ENCODE results near the gene CLBA1. TPM values are rescaled to one million over a fixed set of nuclear protein-coding genes. Genes with fewer than 3 reads are reported as not detected.

The CLBA1 gene
- total RNA-seq, 1 donor from 2014 or later: 8.5 TPM

DNA sequence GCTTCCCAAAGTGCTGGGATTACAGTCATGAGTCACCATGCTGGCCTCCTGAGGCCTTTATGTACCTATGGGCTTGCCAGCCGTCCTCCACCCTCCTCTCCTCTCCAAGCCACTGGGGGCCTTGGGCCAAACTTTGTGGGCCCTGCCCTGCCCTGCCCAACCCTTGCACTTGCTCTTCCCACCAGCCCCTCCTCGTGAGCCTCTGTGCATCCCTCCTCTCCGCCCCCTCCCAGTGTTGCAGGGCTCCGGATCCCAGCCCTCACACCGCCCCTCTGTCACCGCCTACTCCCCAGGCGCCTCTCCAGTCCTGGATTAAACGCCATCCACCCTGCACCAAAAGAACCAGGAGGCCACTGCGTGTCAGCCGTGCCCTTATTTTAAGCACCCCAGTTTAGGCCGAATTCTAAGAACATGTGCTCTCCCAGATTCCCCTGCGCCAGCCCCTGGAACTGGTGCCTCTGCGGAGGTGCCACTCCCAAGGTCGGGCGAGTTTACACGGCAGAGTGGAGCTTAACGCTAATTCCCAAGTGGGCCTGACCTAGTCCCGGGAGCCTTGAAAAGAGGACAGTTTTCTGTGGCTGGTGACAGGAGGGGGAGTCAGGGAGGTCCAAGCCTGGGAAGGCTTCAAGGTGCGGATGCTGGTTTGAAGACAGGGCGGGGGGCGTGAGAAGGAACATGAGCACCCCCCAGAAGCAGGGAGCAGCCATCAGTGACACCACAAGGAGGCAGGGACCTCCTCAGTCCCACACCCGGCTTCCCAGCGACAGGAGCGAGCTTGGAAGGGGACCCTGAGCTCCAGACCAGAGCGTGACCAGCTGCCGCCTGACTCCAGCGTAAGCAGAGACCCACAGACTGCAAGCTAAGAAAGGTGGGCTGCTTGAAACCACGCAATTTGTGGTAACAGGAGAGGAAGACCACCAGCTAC, 56.5 kb downstream of the CLBA1 start:
- no peaks in the 10 kb centered on the region for H3K36me3 ChIP-seq
- Mint-ChIP-seq H3K9me3 (peaks cover 3% of the 10 kb centered on the region), H3K4me1 (peaks cover 26% of the 10 kb centered on the region), H3K27ac (no peak overlapping the region), H3K27me3 (ENCODE audit: insufficient read depth, low read depth) (peaks cover 5% of the 10 kb centered on the region), H3K4me3 (no peak overlapping the region), H3K36me3 (no peaks in the 10 kb centered on the region)
- no peak for DNase-seq (ENCODE audit: low spot score)
- H3K27me3 ChIP-seq: peaks cover 15% of the 10 kb centered on the region
- no peak overlapping the region for H3K4me2 ChIP-seq
- peaks cover 9% of the 10 kb centered on the region for H3F3A ChIP-seq (ENCODE audit: low read depth)
- H3K9me3 ChIP-seq (ENCODE audit: low read depth): no peaks in the 10 kb centered on the region
- no peaks in the 10 kb centered on the region for H4K20me1 ChIP-seq (ENCODE audit: low read depth)
- TF ChIP-seq EZH2phosphoT487 (IDR thresholded peaks at IDR 0.05) (no peak), EZH2 (IDR thresholded peaks at IDR 0.05) (no peak)
- TF ChIP-seq, protein P1, sequence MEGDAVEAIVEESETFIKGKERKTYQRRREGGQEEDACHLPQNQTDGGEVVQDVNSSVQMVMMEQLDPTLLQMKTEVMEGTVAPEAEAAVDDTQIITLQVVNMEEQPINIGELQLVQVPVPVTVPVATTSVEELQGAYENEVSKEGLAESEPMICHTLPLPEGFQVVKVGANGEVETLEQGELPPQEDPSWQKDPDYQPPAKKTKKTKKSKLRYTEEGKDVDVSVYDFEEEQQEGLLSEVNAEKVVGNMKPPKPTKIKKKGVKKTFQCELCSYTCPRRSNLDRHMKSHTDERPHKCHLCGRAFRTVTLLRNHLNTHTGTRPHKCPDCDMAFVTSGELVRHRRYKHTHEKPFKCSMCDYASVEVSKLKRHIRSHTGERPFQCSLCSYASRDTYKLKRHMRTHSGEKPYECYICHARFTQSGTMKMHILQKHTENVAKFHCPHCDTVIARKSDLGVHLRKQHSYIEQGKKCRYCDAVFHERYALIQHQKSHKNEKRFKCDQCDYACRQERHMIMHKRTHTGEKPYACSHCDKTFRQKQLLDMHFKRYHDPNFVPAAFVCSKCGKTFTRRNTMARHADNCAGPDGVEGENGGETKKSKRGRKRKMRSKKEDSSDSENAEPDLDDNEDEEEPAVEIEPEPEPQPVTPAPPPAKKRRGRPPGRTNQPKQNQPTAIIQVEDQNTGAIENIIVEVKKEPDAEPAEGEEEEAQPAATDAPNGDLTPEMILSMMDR (IDR thresholded peaks at IDR 0.05): no peak
- no peak overlapping the region for H3K27ac ChIP-seq
- H3K9ac ChIP-seq: no peak overlapping the region
- H3K79me2 ChIP-seq (ENCODE audit: low read depth): no peaks in the 10 kb centered on the region
- H3K4me3 ChIP-seq: no peak overlapping the region
- H2AFZ ChIP-seq (replicated peaks): no peak overlapping the region
- peaks cover 5% of the 10 kb centered on the region for H3K4me1 ChIP-seq

DNA sequence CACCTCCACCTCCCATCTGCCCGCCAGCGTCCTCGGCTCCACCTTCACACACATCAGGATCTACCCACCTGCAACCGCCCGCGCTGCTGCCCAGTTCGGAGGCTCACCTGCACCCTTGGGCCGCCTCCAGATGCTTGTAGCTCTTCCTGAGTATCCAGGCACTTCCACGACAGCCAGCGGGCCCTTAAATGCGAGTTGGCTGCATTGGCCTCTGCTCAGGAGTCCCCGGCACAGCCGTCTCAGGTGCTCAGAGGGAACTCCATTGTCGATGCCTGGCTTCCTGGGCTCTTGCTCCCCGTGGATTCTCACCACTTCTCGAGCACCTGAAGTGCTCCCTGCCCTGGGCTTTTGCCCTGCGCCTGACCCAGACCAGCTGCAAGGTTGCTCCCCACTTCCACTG, 57.2 kb downstream of the CLBA1 start:
- Histone ChIP-seq H3K9ac (no peak overlapping the region), H2AFZ (replicated peaks) (no peak overlapping the region), H3K27ac (no peak overlapping the region), H3K36me3 (no peaks in the 10 kb centered on the region), H3K4me1 (peaks cover 5% of the 10 kb centered on the region), H3K9me3 (ENCODE audit: low read depth) (no peaks in the 10 kb centered on the region), H3K27me3 (peaks cover 15% of the 10 kb centered on the region), H3F3A (ENCODE audit: low read depth) (peaks cover 9% of the 10 kb centered on the region), H3K79me2 (ENCODE audit: low read depth) (no peaks in the 10 kb centered on the region), H4K20me1 (ENCODE audit: low read depth) (no peaks in the 10 kb centered on the region), H3K4me2 (no peak overlapping the region), H3K4me3 (no peak overlapping the region)
- Mint-ChIP-seq H3K4me3 (no peak overlapping the region), H3K4me1 (peaks cover 26% of the 10 kb centered on the region), H3K27me3 (ENCODE audit: insufficient read depth, low read depth) (peaks cover 3% of the 10 kb centered on the region), H3K9me3 (peaks cover 3% of the 10 kb centered on the region), H3K36me3 (no peaks in the 10 kb centered on the region), H3K27ac (no peak overlapping the region)
- TF ChIP-seq EZH2 (IDR thresholded peaks at IDR 0.05): no peak
- TF ChIP-seq, protein P1 (IDR thresholded peaks at IDR 0.05): no peak
- TF ChIP-seq EZH2phosphoT487 (IDR thresholded peaks at IDR 0.05): no peak
- DNase-seq (ENCODE audit: low spot score): no peak

- Mint-ChIP-seq H3K9me3 (peaks cover 3% of the 10 kb centered on the region), H3K4me1 (peaks cover 21% of the 10 kb centered on the region), H3K27ac (peak overlapping the region; percentile 70), H3K4me3 (no peak overlapping the region), H3K27me3 (ENCODE audit: insufficient read depth, low read depth) (peaks cover 1% of the 10 kb centered on the region), H3K36me3 (no peaks in the 10 kb centered on the region)
- Histone ChIP-seq H2AFZ (replicated peaks) (no peak overlapping the region), H3K4me1 (peaks cover 4% of the 10 kb centered on the region), H3K4me3 (no peak overlapping the region), H4K20me1 (ENCODE audit: low read depth) (no peaks in the 10 kb centered on the region), H3K27me3 (peaks cover 15% of the 10 kb centered on the region), H3K9me3 (ENCODE audit: low read depth) (no peaks in the 10 kb centered on the region), H3K36me3 (no peaks in the 10 kb centered on the region), H3K4me2 (no peak overlapping the region), H3K27ac (no peak overlapping the region), H3F3A (ENCODE audit: low read depth) (peaks cover 3% of the 10 kb centered on the region), H3K9ac (no peak overlapping the region), H3K79me2 (ENCODE audit: low read depth) (no peaks in the 10 kb centered on the region)
- no peak for DNase-seq (ENCODE audit: low spot score)
- TF ChIP-seq EZH2phosphoT487 (IDR thresholded peaks at IDR 0.05): no peak
- TF ChIP-seq, protein P1 (IDR thresholded peaks at IDR 0.05): no peak
- no peak for TF ChIP-seq EZH2 (IDR thresholded peaks at IDR 0.05)
Measured at GRCh38 chr14:105043641-105044040, 58.1 kb downstream of the CLBA1 start.

Other genes starting within 250 kb of the CLBA1 start
- gene SIVA1, start 232.6 kb upstream of the CLBA1 start, total RNA-seq (ENCODE audit: low replicate concordance): 139 and 231 TPM in 2 replicates
- 67.2 and 92.4 TPM in 2 replicates for gene AKT1, start 190.0 kb upstream of the CLBA1 start, total RNA-seq (ENCODE audit: low replicate concordance)
- 0.41 and 1.1 TPM in 2 replicates for gene ZBTB42, start 184.7 kb upstream of the CLBA1 start, total RNA-seq (ENCODE audit: low replicate concordance)
- 3.0 and 13.7 TPM in 2 replicates for gene CEP170B, start 120.5 kb upstream of the CLBA1 start, total RNA-seq (ENCODE audit: low replicate concordance)
- gene PLD4, start 60.9 kb upstream of the CLBA1 start, total RNA-seq (ENCODE audit: low replicate concordance): not detected in 2 replicates
- gene AHNAK2, start 7.4 kb upstream of the CLBA1 start, total RNA-seq (ENCODE audit: low replicate concordance): 0.77 and 1.3 TPM in 2 replicates
- gene CDCA4, start 35.3 kb downstream of the CLBA1 start, total RNA-seq (ENCODE audit: low replicate concordance): 56.6 and 102 TPM in 2 replicates
- 0.22 and 0.51 TPM in 2 replicates for gene GPR132, start 79.6 kb downstream of the CLBA1 start, total RNA-seq (ENCODE audit: low replicate concordance)
- gene JAG2, start 183.0 kb downstream of the CLBA1 start, total RNA-seq (ENCODE audit: low replicate concordance): 2.1 and 4.3 TPM in 2 replicates
- 5.5 and 27.0 TPM in 2 replicates for gene NUDT14, start 195.5 kb downstream of the CLBA1 start, total RNA-seq (ENCODE audit: low replicate concordance)